GM23338 (cell line): Measurements from ENCODE around the gene SEPTIN6. TPM values are rescaled to one million over a fixed set of nuclear protein-coding genes. Genes with fewer than 3 reads are reported as not detected.

Experiments used
- ATAC-seq: fragments of 200-7000 bp; cut with Tn5 transposase; 3 replicates; pipeline ENCODE4 v1.9.1; 2020
- DNase-seq: peaks from one replicate; pipeline ENCODE4 v3.0.0-alpha.2; 2015; ENCODE audit warnings: low spot score
- H2AFZ ChIP-seq: fragments of 200-600 bp; sonication (generic); 2 replicates; pipeline ENCODE4 v1.8.0; 2016; ENCODE audit warnings: antibody characterized with exemption, mild to moderate bottlenecking, moderate library complexity
- H3F3A ChIP-seq: fragments of 200-600 bp; sonication (generic); replicated peaks from 2 replicates; pipeline ENCODE4 v1.8.0; 2017; ENCODE audit warnings: antibody characterized with exemption, mixed run types, low read depth
- H3K27ac ChIP-seq: fragments of 200-600 bp; sonication (generic); 2 replicates; pipeline ENCODE4 v1.6.1; 2016; ENCODE audit warnings: low read depth
- H3K27me3 ChIP-seq: fragments of 200-600 bp; sonication (generic); 2 replicates; pipeline ENCODE4 v1.8.0; 2016; ENCODE audit warnings: mild to moderate bottlenecking, mixed run types, moderate library complexity; ENCODE audit not compliant: insufficient read depth
- H3K36me3 ChIP-seq: fragments of 200-600 bp; sonication (generic); 2 replicates; pipeline ENCODE4 v1.8.0; 2016; ENCODE audit warnings: mild to moderate bottlenecking; ENCODE audit not compliant: insufficient read depth
- H3K4me1 ChIP-seq: fragments of 200-600 bp; sonication (generic); 2 replicates; pipeline ENCODE4 v1.8.0; 2016; ENCODE audit warnings: mild to moderate bottlenecking, moderate library complexity; ENCODE audit not compliant: insufficient read depth
- H3K4me2 ChIP-seq: fragments of 200-600 bp; sonication (generic); 2 replicates; pipeline ENCODE4 v1.7.1; 2017; ENCODE audit warnings: mixed run types
- H3K4me3 ChIP-seq: fragments of 200-600 bp; sonication (generic); 2 replicates; pipeline ENCODE4 v1.6.1; 2016; ENCODE audit warnings: mixed run types
- H3K79me2 ChIP-seq: fragments of 200-600 bp; sonication (generic); replicated peaks from 2 replicates; pipeline ENCODE4 v1.8.0; 2017; ENCODE audit warnings: mild to moderate bottlenecking; ENCODE audit not compliant: insufficient read depth
- H3K9me2 ChIP-seq: fragments of 200-600 bp; sonication (generic); 2 replicates; pipeline ENCODE4 v1.8.0; 2017; ENCODE audit not compliant: insufficient read depth
- H4K20me1 ChIP-seq: fragments of 200-600 bp; sonication (generic); replicated peaks from 2 replicates; pipeline ENCODE4 v1.8.0; 2017; ENCODE audit warnings: mild to moderate bottlenecking; ENCODE audit not compliant: insufficient read depth
- H3K27ac Mint-ChIP-seq: 2 replicates; pipeline ENCODE4 v1.8.0; 2020; ENCODE audit warnings: inconsistent platforms, mild to moderate bottlenecking, moderate library complexity, mixed read lengths
- H3K27me3 Mint-ChIP-seq: 3 replicates; pipeline ENCODE4 v1.8.0; 2022; ENCODE audit warnings: low read depth, mild to moderate bottlenecking, moderate library complexity, mixed read lengths, inconsistent platforms; ENCODE audit not compliant: insufficient read depth, poor library complexity
- H3K36me3 Mint-ChIP-seq: 3 replicates; pipeline ENCODE4 v1.8.0; 2021; ENCODE audit warnings: low read depth, mild to moderate bottlenecking, inconsistent platforms, moderate library complexity, mixed read lengths
- H3K4me1 Mint-ChIP-seq: 3 replicates; pipeline ENCODE4 v1.8.0; 2020; ENCODE audit warnings: mild to moderate bottlenecking, inconsistent platforms, mixed read lengths
- H3K4me3 Mint-ChIP-seq: 3 replicates; pipeline ENCODE4 v1.8.0; 2021; ENCODE audit warnings: moderate library complexity, mild to moderate bottlenecking, inconsistent platforms, mixed read lengths
- H3K9me3 Mint-ChIP-seq: 3 replicates; pipeline ENCODE4 v1.8.0; 2020; ENCODE audit warnings: moderate library complexity, mild to moderate bottlenecking, inconsistent platforms, mixed read lengths
- CREB1 ChIP-seq: fragments of 250-450 bp; sonication (Bioruptor Pico); IDR thresholded peaks from 2 replicates; pipeline ENCODE4 v1.5.0; 2020; ENCODE audit warnings: low read depth, mild to moderate bottlenecking, moderate library complexity
- EZH2 ChIP-seq: fragments of 200-600 bp; sonication (generic); IDR thresholded peaks from one replicate; pipeline ENCODE4 v1.8.0; 2017; ENCODE audit warnings: antibody characterized with exemption, mild to moderate bottlenecking, low read depth; ENCODE audit not compliant: unreplicated experiment
- JUNB ChIP-seq: IDR thresholded peaks from one replicate; pipeline ENCODE4 v1.6.1; 2016; ENCODE audit warnings: antibody characterized with exemption; ENCODE audit not compliant: unreplicated experiment
- NANOG ChIP-seq: IDR thresholded peaks from 2 replicates; pipeline ENCODE4 v1.6.1; 2016; ENCODE audit warnings: antibody characterized with exemption, borderline replicate concordance
- POLR2AphosphoS5 ChIP-seq: IDR thresholded peaks from 2 replicates; pipeline ENCODE4 v1.6.1; 2016; ENCODE audit warnings: antibody characterized with exemption, low read depth
- STAT1 ChIP-seq: IDR thresholded peaks from one replicate; pipeline ENCODE4 v1.6.1; 2016; ENCODE audit warnings: antibody characterized with exemption; ENCODE audit not compliant: unreplicated experiment
- ZNF114 ChIP-seq: fragments of 250-450 bp; sonication (Bioruptor Pico); IDR thresholded peaks from 2 replicates; pipeline ENCODE4 v1.5.0; 2020; ENCODE audit warnings: mild to moderate bottlenecking, moderate library complexity
- polyA plus RNA-seq: library from polyadenylated mRNA; unstranded; fragments of >200 nt; fragmentation: Nextera tagmentation; extraction: Ambion mirVana; gene quantifications from 2 replicates; pipeline ENCODE4 v1.2.1, GENCODE V29; 2016
- total RNA-seq: library from RNA; depleted of rRNA; stranded (reverse); fragments of >200 nt; shearing (Covaris generic); gene quantifications from 2 replicates; pipeline ENCODE4 v1.2.3, GENCODE V29; 2014
- TF ChIP-seq, protein P1 (sequence below): IDR thresholded peaks from one replicate; pipeline ENCODE4 v1.6.1; 2018; ENCODE audit warnings: antibody characterized with exemption; ENCODE audit not compliant: unreplicated experiment
- TF ChIP-seq, protein P2 (sequence below): fragments of 250-450 bp; sonication (Bioruptor Pico); IDR thresholded peaks from 2 replicates; pipeline ENCODE4 v1.5.0; 2020; ENCODE audit warnings: mild to moderate bottlenecking, moderate library complexity
- TF ChIP-seq, protein P3 (sequence below), 2 experiments: fragments of 200-600 bp in 1 of 2; sonication (generic) in 1 of 2; conservative IDR thresholded peaks; 2 replicates each; pipeline versions ENCODE4 v1.5.1 to v1.6.1; 2016 to 2017; ENCODE audit warnings: antibody characterized with exemption in 2 of 2, low read depth in 2 of 2, mild to moderate bottlenecking in 2 of 2, moderate library complexity in 1 of 2

SEPTIN6 gene
- total and polyA plus RNA-seq, 2 experiments from 2014 or later, result 37.0 to 43.6 TPM

DNA sequence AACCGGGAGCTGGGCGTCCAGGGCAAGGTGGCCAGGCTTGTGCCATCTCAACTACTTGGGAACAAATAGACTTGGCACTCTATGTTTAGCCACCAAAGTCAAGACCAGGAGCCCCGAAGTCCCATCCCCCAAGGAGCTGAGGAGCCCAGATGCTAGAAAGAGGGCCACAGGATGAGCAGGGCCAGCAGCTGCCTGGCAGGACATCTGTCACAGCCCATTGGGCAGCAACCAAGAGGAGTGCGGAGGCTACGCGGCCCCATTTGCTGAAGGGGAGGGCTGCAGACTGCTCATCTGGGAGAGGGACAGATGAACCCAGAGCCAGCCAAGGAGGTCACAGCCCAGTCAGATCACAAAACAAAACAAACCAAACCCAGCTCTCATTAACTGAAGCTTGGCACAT lies 42.5 kb upstream of the SEPTIN6 start (continued):
- TF ChIP-seq, protein P1, sequence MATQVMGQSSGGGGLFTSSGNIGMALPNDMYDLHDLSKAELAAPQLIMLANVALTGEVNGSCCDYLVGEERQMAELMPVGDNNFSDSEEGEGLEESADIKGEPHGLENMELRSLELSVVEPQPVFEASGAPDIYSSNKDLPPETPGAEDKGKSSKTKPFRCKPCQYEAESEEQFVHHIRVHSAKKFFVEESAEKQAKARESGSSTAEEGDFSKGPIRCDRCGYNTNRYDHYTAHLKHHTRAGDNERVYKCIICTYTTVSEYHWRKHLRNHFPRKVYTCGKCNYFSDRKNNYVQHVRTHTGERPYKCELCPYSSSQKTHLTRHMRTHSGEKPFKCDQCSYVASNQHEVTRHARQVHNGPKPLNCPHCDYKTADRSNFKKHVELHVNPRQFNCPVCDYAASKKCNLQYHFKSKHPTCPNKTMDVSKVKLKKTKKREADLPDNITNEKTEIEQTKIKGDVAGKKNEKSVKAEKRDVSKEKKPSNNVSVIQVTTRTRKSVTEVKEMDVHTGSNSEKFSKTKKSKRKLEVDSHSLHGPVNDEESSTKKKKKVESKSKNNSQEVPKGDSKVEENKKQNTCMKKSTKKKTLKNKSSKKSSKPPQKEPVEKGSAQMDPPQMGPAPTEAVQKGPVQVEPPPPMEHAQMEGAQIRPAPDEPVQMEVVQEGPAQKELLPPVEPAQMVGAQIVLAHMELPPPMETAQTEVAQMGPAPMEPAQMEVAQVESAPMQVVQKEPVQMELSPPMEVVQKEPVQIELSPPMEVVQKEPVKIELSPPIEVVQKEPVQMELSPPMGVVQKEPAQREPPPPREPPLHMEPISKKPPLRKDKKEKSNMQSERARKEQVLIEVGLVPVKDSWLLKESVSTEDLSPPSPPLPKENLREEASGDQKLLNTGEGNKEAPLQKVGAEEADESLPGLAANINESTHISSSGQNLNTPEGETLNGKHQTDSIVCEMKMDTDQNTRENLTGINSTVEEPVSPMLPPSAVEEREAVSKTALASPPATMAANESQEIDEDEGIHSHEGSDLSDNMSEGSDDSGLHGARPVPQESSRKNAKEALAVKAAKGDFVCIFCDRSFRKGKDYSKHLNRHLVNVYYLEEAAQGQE, result no peak

DNA sequence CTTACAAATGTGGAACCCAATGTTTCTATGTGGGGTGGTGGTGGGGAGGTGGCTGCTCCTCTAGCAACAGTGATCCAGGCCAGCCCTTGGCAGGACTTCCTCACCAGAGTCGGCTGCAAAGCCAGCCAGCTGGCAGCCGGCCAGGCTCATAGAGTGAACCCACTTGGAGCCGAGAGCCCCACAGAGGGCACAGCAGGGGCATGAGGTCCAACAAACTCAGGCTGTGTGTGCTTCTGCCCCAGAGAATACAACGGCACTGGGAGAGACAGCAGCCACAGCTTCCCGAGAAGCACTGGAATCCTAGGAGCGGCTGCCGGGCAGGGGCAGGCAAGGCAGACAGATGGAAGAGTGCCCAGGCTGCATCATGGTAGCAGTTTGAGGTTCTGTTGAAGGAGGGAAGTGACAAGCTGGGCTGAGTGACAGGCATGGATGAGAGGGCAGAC lies 42.0 kb upstream of the SEPTIN6 start:
- Mint-ChIP-seq H3K4me3 (no peak overlapping the region), H3K27me3 (peaks cover 5% of the 10 kb centered on the region), H3K27ac (no peak overlapping the region), H3K9me3 (no peaks in the 10 kb centered on the region), H3K36me3 (no peaks in the 10 kb centered on the region), H3K4me1 (no peaks in the 10 kb centered on the region)
- Histone ChIP-seq H3K9me2 (no peaks in the 10 kb centered on the region), H3K27ac (no peak overlapping the region), H2AFZ (no peak overlapping the region), H3K4me1 (no peaks in the 10 kb centered on the region), H3K79me2 (no peaks in the 10 kb centered on the region), H3F3A (no peaks in the 10 kb centered on the region), H3K36me3 (no peaks in the 10 kb centered on the region), H3K4me2 (no peak overlapping the region), H3K4me3 (no peak overlapping the region), H4K20me1 (no peaks in the 10 kb centered on the region), H3K27me3 (no peaks in the 10 kb centered on the region)
- DNase-seq, result no peak
- no peak for ATAC-seq
- TF ChIP-seq JUNB (no peak), CREB1 (CRISPR knock-in tag) (no peak), POLR2AphosphoS5 (no peak), ZNF114 (no peak), NANOG (no peak), STAT1 (no peak), EZH2 (no peak)
- TF ChIP-seq, protein P2, sequence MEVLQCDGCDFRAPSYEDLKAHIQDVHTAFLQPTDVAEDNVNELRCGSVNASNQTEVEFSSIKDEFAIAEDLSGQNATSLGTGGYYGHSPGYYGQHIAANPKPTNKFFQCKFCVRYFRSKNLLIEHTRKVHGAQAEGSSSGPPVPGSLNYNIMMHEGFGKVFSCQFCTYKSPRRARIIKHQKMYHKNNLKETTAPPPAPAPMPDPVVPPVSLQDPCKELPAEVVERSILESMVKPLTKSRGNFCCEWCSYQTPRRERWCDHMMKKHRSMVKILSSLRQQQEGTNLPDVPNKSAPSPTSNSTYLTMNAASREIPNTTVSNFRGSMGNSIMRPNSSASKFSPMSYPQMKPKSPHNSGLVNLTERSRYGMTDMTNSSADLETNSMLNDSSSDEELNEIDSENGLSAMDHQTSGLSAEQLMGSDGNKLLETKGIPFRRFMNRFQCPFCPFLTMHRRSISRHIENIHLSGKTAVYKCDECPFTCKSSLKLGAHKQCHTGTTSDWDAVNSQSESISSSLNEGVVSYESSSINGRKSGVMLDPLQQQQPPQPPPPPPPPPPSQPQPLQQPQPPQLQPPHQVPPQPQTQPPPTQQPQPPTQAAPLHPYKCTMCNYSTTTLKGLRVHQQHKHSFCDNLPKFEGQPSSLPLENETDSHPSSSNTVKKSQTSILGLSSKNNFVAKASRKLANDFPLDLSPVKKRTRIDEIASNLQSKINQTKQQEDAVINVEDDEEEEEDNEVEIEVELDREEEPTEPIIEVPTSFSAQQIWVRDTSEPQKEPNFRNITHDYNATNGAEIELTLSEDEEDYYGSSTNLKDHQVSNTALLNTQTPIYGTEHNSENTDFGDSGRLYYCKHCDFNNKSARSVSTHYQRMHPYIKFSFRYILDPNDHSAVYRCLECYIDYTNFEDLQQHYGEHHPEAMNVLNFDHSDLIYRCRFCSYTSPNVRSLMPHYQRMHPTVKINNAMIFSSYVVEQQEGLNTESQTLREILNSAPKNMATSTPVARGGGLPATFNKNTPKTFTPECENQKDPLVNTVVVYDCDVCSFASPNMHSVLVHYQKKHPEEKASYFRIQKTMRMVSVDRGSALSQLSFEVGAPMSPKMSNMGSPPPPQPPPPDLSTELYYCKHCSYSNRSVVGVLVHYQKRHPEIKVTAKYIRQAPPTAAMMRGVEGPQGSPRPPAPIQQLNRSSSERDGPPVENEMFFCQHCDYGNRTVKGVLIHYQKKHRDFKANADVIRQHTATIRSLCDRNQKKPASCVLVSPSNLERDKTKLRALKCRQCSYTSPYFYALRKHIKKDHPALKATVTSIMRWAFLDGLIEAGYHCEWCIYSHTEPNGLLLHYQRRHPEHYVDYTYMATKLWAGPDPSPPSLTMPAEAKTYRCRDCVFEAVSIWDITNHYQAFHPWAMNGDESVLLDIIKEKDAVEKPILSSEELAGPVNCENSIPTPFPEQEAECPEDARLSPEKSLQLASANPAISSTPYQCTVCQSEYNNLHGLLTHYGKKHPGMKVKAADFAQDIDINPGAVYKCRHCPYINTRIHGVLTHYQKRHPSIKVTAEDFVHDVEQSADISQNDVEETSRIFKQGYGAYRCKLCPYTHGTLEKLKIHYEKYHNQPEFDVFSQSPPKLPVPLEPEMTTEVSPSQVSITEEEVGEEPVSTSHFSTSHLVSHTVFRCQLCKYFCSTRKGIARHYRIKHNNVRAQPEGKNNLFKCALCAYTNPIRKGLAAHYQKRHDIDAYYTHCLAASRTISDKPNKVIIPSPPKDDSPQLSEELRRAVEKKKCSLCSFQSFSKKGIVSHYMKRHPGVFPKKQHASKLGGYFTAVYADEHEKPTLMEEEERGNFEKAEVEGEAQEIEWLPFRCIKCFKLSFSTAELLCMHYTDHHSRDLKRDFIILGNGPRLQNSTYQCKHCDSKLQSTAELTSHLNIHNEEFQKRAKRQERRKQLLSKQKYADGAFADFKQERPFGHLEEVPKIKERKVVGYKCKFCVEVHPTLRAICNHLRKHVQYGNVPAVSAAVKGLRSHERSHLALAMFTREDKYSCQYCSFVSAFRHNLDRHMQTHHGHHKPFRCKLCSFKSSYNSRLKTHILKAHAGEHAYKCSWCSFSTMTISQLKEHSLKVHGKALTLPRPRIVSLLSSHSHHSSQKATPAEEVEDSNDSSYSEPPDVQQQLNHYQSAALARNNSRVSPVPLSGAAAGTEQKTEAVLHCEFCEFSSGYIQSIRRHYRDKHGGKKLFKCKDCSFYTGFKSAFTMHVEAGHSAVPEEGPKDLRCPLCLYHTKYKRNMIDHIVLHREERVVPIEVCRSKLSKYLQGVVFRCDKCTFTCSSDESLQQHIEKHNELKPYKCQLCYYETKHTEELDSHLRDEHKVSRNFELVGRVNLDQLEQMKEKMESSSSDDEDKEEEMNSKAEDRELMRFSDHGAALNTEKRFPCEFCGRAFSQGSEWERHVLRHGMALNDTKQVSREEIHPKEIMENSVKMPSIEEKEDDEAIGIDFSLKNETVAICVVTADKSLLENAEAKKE (CRISPR knock-in tag), result no peak
- TF ChIP-seq, protein P3, sequence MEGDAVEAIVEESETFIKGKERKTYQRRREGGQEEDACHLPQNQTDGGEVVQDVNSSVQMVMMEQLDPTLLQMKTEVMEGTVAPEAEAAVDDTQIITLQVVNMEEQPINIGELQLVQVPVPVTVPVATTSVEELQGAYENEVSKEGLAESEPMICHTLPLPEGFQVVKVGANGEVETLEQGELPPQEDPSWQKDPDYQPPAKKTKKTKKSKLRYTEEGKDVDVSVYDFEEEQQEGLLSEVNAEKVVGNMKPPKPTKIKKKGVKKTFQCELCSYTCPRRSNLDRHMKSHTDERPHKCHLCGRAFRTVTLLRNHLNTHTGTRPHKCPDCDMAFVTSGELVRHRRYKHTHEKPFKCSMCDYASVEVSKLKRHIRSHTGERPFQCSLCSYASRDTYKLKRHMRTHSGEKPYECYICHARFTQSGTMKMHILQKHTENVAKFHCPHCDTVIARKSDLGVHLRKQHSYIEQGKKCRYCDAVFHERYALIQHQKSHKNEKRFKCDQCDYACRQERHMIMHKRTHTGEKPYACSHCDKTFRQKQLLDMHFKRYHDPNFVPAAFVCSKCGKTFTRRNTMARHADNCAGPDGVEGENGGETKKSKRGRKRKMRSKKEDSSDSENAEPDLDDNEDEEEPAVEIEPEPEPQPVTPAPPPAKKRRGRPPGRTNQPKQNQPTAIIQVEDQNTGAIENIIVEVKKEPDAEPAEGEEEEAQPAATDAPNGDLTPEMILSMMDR (conservative IDR thresholded peaks at IDR 0.05; ENCODE audit: low read depth in 2 of 2), result no peak
- TF ChIP-seq, protein P1, result no peak
